ENCODE measurements around the gene SGSM2.

Gene SGSM2

GRCh38 chr17:2365132-2365531 lies 27.8 kb downstream of the SGSM2 start:
- TF ChIP-seq CTCF (IDR thresholded peaks at IDR 0.05; ENCODE audit: low read depth, low read length), result no peak
- in situ Hi-C loops (cut with HindIII; ENCODE audit: low sequenced_read_pairs), result no loop called here
- no peak for DNase-seq (ENCODE audit: low read depth, low spot score)
- H3K4me3 ChIP-seq (ENCODE audit: low read depth, low read length), result no peak overlapping the region

GRCh38 chr17:2366747-2367494 lies 29.6 kb downstream of the SGSM2 start:
- TF ChIP-seq CTCF (IDR thresholded peaks at IDR 0.05; ENCODE audit: low read depth, low read length), result peak; percentile 49
- in situ Hi-C loops (cut with HindIII; ENCODE audit: low sequenced_read_pairs), result no loop called here
- no peak overlapping the region for H3K4me3 ChIP-seq (ENCODE audit: low read depth, low read length)
- DNase-seq (ENCODE audit: low read depth, low spot score), result peak; percentile 15

GRCh38 chr17:2368359-2368758 lies 31.1 kb downstream of the SGSM2 start:
- in situ Hi-C loops (cut with HindIII; ENCODE audit: low sequenced_read_pairs), result no loop called here
- no peak for DNase-seq (ENCODE audit: low read depth, low spot score)
- no peak for TF ChIP-seq CTCF (IDR thresholded peaks at IDR 0.05; ENCODE audit: low read depth, low read length)
- H3K4me3 ChIP-seq (ENCODE audit: low read depth, low read length), result no peak overlapping the region

GRCh38 chr17:2369039-2369438 lies 31.7 kb downstream of the SGSM2 start:
- no peak for DNase-seq (ENCODE audit: low read depth, low spot score)
- no peak overlapping the region for H3K4me3 ChIP-seq (ENCODE audit: low read depth, low read length)
- TF ChIP-seq CTCF (IDR thresholded peaks at IDR 0.05; ENCODE audit: low read depth, low read length), result no peak
- in situ Hi-C loops (cut with HindIII; ENCODE audit: low sequenced_read_pairs), result no loop called here

GRCh38 chr17:2369551-2370210 lies 32.4 kb downstream of the SGSM2 start:
- DNase-seq (ENCODE audit: low read depth, low spot score), result no peak
- H3K4me3 ChIP-seq (ENCODE audit: low read depth, low read length), result no peak overlapping the region
- in situ Hi-C loops (cut with HindIII; ENCODE audit: low sequenced_read_pairs), result no loop called here
- peak; percentile 16 for TF ChIP-seq CTCF (IDR thresholded peaks at IDR 0.05; ENCODE audit: low read depth, low read length)

GRCh38 chr17:2370211-2370589 lies 32.9 kb downstream of the SGSM2 start:
- TF ChIP-seq CTCF (IDR thresholded peaks at IDR 0.05; ENCODE audit: low read depth, low read length), result no peak
- no peak overlapping the region for H3K4me3 ChIP-seq (ENCODE audit: low read depth, low read length)
- no peak for DNase-seq (ENCODE audit: low read depth, low spot score)
- in situ Hi-C loops (cut with HindIII; ENCODE audit: low sequenced_read_pairs), result no loop called here

Measured in astrocyte of the spinal cord (primary cell).